GM18907 (cell line): ENCODE measurements around the gene SORCS2.

ENCODE experiments used
- ATAC-seq: cut with Tn5 transposase; IDR thresholded peaks from one replicate; pipeline ENCODE4 v1.9.1; 2021; ENCODE audit warnings: mild to moderate bottlenecking, moderate library complexity; ENCODE audit not compliant: unreplicated experiment

SORCS2 gene

DNA sequence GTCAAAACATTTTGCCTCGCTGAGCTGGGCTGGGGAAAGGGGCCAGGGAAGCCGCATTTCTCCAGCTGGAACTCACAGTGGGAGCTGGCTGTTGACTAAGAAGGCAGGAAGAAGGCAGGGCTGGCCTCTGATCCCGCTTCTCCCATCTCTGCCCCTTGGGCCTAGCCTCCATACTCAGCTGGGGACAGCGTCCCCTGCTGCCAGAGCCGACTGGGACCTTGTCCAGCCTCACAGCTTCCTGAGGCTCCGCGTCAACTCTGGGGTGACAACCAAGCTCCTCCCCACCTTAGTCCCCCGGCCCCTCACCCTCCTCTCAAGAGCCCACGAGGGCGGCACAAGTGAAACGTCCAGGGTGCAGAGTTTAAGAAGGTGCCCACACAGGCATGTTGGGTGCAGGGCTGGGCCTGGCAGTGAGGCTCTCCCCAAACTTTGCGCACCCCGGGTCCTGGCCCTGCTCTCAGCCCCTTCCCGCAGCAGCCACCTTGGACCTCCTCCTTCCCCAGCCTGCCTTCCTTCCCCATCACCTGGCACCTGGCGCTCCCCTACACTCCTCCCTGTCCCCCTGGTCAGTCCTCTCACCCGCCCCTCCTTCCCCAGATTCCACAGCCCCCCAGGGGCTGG is 141.6 kb downstream of the SORCS2 start:
- no peak for ATAC-seq

DNA sequence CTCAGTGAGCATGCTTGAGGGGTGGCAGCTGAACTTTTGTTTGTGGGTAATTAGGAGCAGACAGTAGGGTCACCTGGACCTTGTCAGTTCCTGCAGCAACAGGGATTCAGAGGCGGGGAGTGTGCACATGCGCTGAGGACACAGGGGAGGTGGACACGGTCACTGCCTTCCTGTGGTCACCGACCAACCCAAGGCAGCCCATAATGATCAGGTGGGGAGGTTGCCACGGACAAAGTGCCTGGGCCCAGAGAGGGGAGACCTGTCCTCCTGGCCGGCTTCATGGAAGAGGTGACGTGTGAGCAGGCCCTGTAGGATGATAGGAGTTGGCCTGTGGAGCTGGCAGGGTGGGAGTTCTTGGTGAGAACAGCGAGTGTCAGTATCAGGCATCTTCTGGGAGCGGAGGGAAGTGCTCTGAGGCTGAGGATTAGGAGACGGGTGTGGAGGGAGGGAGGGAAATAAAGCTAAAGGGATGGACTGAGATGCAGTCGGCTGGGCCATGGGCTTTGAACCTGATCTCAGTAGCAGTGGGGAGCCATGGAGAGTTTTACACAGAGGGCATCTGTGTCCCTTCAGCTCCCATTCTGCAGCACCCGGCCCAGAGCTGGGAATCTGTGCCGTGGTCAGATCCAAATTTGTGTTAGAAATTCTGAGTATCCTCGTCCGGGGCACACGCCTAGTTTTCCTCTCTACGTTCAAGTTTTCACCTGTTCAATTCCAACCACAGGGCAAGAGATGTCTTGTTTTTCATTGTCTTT is 142.4 kb downstream of the SORCS2 start:
- ATAC-seq = no peak

DNA sequence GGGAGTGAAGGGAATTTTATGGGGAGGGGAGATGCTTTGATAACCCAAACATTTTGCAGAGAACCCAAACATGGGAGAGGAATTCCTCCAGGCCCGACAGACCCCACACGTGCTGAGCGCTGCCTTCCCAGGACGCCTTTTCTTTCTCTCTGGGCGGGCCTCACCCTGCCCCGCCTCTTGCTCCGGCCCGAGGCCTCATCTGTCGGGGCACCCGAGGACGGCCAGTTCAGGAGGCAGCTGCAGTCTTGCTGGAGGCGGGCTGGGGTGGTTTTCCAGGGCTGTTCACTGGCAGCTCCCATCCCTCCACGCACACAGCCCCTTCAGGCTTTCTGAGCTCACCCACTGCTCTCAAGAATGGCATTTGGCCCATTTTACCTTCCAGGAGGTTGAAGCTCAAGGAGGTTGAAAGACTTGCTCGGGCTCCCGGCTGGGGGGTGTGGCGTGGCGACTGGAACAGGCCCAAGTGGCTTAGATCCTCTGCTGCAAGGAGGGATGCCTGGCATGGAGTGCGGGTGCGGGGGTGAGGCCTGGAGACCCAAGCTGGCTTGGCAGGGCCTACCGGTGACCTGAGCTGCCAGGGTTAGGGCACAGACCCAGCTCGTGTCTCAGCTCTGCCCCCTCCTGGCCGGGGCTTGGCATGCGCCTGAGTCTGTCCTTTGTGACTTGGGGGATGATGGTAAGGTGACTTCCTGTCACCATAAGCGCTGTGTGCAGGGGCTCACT is 143.2 kb downstream of the SORCS2 start:
- ATAC-seq = no peak

DNA sequence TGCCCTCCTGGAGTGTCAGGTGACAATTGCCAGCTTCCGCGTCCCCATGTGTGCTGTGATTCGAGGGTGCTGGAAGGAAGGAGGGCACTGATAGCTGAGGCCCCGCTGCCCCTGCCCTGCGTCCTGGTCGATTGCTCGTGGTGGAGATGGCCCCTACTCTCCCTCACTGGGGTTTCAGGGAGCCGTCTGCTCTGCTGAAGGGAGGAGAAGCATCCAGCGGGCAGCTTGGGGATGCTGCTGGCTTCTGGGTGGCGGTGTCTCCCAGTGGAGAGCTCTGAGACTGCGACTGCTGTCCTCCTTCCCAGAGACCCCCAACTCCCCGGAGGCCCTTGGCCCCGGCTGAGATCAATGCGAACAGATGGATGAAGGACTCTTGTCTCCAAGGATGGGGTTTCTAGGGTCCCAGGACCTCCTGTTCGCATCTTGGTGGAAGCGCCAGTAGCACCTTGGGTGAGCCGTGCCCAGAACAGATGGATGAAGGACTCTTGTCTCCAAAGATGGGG is 143.8 kb downstream of the SORCS2 start:
- no peak for ATAC-seq

DNA sequence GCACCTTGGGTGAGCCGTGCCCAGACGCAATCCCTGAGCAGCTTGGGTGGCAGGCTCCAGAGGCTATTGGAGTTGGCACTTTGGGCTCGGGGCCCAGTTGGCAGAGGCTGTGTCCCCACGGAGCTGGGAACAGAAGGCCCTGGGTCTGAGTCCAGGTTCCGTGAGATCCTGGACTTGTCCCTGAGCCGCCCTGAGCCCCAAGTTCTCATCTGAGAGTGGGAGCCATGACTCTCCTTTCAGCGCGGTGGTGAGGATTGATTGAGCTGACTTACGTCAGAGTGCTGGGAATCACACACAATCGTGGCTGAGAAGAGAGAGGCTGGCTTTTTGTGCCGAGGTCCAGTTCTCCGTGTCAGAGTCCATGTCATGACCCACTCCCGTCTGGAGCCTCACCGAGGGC is 144.4 kb downstream of the SORCS2 start:
- ATAC-seq = no peak

DNA sequence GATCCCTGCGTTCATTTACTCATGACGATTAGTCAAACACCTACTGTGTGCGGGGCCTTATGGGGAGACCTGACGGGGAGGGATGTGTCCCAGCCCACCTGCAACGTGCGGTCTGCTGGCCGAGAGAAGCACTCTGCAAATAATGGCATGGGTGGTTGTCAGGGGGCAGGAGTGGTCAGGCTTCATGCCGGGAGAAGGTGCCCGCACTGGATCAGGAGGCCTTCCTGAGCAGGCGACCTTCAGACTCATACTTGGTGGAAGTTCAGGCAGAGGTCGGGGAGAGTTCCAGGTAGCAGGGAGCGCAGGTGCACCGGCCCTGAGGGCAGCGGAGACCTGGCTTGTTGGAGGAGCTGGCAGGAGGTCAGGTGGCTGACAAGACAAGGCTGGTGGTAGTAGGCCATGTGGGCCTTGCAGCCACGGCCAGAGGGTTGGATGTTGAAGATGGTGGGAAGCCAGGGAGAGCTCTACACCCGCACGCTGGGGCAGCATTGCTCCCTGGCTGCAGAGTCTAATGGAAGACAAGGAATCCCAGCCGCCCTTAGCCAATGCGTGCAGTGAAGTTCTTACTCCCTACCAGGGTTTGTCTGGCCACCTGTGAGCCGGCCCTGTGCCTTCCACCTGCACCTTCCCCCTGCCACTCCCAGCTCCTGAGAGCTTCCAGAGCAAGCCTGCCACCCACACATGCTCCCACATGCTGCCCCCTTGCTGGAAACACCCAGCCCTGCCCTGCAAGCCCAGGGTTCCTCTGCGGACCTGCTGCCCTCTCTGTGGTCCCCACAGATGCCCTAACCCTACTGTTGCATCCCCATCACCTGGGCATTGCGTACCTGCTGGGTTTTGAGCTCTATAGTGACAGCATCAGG is 145.1 kb downstream of the SORCS2 start:
- no peak for ATAC-seq

DNA sequence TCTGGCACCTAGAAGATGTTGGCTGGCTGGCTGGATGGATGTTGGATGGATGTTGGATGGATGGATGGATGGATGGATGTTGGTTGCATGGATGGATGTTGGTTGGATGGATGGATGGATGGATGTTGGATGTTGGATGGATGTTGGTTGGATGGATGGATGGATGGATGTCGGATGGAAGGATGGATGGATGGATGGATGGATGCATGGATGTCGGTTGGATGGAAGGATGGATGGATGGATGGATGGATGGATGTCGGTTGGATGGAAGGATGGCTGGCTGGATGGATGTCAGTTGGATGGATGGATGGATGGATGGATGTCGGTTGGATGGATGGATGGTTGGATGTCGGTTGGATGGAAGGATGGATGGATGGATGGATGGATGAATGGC is 145.7 kb downstream of the SORCS2 start:
- ATAC-seq = no peak

DNA sequence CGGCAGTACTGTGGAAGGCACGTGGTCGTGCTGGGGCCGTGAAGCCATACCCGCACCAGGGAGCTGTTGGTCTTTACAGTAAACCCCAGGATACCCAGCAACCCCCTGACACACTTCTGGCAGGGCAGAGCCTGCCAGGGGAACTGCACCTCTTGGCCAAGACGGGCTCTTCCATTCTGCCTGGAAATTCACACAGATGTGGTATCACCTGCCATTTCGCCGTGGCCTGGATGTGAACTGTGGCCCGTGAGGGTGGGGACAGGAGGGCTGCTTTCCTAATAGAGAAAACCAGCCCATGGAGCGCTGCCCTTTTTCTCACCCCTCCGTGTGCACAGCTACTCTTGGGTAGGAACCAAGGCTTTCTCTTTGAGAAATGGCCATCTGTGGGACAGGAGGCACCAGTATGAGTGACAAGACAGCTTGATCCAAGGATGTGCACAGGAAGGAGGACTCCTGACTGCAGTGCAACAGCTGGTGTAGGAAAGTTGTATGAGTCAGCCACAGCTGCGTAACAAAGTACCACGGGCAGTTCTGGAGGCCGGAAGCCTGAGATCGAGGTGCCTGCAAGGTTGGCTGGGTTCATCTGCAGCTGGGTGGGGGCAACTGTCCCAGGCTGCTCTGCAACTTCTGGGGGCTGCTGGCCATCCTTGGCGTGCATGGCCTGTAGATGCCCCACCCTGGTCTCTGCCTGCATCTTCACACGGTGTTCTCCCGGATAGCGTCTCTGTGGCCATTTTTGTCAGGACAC is 146.7 kb downstream of the SORCS2 start:
- ATAC-seq = no peak

DNA sequence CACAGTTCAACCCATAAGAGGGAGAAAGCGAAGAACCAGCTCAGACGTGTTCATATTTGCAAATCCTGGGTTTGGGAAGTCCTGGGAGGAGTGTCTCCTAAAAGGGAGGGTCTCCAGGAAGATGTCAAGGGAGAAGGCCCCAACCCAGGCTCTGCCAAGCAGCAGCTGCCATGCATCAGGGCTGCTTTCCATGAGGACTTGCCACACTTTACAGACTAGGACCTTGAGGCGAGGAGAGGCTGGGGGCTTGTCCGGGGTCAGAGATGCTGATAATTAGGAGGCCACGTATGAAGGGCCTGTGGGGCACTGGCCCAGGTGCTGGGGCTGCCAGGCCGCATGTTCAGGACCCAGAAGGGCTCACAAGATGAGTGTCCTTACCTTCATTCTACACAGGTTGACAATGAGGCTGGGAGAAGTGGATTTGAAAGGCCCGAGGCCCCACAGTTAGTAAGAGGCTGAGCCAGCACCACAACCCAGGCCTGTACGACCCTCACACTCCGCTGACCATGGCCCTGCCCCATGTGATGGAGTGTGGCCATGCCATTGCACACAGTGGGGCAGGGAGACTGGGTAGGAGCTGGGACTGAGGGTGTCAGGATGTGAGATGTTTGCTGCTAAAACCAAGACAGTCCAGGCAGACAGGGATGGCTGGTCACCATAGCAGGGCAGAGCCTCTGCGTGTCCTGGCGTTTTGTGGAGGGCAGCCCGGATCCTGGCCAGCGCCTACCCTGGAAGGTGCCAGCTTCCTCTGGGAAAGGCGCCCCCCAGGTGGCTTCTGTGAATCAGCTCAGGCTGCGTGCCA is 147.6 kb downstream of the SORCS2 start:
- no peak for ATAC-seq

DNA sequence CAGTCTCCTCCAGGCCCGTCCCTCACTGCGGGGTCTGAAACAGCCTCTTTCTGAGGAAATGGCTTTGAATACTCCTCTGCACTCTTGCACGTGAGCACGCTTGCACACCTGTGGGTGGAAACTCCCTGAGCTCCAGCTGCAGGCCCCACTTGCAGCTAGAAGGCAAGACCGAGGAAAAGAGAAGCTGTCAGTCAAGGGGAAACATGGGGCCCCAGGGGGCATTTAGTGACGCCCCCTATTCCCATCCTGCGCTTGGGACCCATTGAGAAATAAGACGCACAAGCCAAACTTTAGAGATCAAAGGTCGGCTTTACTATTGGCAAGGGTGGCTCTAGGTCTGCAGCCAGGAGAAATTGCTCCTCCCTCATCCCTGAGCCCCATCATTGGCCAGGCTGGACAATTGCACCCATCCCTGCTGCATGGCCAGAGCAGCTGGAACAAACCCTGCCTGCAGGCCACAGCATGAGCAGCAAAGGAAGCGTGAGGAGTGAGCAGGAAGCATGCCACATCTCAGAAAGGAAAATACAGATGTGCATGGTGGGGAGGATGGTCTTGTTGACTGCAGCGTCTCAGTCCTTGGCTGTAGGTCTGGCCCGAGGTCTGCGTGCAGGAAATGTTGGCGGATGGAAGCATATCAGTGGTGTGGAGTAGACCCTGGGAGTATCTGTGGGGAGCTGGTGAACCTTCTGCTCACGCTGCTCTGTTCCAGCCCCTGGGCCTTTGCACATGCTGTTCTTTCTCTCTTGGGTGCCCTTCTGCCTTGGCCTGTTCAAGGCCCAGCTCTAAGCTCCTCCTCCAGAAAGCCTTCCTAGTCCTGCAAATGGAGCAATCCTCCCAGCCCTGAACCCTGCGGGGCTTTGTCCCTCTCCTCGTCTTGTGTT is 148.5 kb downstream of the SORCS2 start:
- ATAC-seq = no peak

DNA sequence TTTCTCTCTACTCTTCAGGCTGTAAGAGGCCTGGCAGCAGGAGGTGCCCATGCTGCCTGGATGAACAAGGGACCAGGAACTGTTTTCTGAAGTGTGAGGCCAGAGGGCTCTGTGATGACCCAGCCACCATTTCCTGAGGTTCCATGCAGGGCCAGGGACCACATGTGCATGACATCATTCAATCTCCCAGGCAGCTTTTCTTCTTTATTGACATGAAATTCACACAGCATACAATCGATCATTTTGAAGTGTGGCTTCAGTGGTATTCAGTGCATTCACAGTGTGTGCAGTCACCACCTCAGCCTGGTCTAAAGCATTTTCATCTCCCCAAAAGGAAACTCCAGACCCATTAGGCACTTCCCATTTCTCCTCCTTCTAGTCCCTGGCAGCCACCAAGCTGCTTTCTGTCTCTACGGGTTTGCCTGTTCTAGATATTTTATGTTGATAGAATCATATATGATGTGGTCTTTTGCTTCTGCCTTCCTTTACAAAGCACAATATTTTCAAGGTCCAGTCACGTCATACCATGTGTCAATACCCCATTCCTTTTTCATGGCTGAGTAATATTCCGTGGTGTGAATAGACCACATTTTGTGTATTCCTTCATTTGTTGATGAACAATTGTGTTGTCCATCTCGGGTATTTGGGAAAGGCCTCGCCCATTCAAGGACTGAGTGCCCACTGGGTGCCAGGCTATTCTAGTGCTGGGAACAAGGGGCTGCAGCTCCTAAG is 149.3 kb downstream of the SORCS2 start:
- no peak for ATAC-seq

DNA sequence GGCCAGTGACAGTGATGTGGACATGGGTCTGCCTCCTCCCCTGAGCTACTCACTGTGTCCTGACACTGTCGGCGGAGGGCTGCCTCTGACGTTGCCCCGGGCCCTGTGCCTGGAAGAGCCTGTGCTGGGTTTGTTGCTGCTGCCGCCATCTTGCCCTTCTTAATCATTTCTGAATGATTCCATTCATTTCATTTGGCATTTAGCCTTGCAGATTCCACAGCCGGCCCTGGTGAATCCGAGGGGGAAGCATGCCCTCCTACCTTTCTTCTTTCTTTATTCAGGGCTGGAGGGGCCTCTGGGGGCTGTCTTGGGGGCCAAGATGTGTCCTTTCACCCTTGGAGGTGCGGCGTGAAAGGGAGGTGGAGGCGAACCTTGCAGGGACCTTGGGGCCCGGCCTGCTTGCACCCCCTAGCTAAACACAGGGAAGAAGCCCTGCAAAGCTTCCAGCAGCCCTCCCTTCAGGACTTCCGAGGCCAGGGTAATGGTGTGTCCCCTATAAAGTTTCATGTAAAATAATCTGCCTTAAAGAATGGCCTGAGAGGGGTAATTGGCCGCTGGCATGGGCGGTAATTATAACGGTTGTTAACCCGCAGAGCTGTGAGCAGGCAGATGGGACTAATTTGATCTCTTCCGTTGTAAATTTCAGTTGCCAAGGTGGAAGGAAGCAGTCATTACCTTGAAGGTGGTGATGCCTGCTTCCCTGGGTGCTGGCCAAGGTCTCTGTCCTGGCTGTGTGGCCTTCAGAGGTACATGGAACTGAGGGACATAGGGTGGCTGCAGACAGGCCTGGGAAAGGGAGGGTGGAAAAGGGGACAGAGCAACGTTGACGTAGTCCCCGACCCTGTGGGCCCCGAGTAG is 150.1 kb downstream of the SORCS2 start:
- ATAC-seq = no peak

DNA sequence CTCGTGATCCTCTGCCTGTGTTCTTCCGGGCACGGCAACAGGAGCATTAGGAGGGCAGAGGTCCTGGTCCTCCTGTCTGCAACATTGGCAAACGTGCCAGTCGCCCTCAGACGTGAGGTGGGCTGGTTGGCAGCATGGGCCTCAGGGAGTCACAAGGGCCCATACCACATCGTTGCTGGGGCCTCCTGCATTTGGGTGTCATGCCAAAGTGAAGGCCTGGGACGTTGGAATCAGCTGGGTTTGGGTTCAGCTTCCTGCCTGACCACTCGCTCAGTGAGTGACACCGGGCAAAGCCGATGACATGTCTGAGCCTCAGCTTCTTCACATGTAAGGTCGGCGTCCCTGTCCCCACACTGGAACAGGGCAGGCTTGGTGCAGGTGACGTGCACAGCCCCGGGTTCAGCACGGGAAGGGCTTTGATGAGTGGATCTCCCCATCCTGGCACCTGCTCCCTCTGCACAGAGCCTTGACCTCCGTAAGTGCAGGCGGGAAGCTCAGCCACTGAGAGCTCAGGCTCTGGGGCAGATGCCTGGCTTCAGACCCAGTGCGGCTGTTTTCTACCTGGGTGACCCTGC is 150.8 kb downstream of the SORCS2 start:
- ATAC-seq = no peak

DNA sequence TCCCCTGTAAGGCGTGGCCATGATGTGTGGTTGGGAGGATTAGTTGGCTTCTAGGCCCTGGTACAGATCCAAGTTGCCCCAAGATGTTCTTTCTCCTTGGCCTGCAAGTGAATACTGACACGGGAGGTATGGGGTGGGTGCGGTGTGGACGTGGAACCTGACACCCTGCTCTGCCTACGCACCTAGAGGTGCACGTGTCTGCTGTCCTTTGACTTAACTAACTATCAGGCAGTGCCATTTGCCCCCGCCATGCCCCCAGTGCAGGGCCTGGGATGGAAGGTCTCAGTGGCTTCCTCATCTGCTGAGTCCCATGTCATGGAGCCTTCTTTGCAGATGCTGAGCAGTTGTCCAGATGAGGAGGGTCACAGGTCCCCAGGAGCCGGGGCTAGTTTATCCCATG is 151.6 kb downstream of the SORCS2 start:
- no peak for ATAC-seq

DNA sequence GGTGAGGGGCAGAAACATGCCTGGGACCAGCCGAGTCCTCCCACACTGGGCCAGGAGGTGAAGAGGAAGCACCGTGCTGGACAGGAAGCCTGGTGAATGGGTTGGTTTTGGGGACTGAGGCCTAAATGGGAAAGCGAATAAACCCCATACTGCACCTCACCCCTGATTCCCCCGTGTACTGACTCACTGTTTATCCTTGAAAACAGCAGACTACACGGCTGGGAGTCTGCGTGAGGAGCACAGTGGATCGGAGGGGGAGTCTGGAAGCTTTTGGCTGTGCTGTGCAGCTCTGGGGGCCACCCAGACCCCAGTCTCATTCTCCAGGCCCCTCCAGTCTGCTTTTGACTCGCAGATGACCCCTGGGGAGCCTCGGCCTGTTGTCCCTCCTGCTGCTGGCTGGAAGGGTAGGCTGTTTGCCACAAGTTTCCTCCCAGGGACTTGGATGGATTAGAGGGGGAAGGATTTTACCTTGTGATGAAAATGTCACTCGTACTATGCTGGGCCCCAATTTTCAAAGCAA is 152.4 kb downstream of the SORCS2 start:
- no peak for ATAC-seq

DNA sequence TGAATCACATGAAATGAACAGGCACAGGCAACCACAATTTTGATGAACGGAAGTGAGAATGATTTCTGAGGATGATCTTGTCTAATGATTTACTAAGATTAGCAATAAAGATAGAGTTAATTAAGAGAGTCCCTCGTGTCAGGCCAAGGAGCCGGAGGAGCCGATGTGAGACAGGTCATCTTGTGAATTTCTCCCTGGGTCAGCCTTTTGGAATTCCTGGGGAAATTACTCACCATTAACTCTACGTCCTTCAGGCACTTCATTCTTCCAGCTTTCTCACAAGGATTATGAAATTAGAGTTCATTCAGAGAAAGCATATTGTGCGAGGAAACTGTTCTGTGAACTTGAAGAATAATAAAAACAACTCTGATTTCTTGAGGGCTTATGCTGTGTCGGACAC is 155.6 kb downstream of the SORCS2 start:
- no peak for ATAC-seq
